ENCODE data around the gene RSPH10B2. TPM values are rescaled to one million over a fixed set of nuclear protein-coding genes. Genes with fewer than 3 reads are reported as not detected.
"Not testable (repeated sequence)": the region's sequence is repeated elsewhere in the genome, so short reads cannot be mapped to it uniquely, and the experiment has no call there.

The RSPH10B2 gene
- total RNA-seq: under 1 TPM; 0.12 to 0.54 (median 0.33) TPM
- 0.41 TPM for total RNA-seq (2013)

- peak in 1 of 3 donors; percentile 33 for ATAC-seq
- H3K9me3 ChIP-seq (ENCODE audit: control insufficient read depth, insufficient read depth, low read length); H3K9me3 Mint-ChIP-seq; H3K4me3 Mint-ChIP-seq; H3K4me3 ChIP-seq (ENCODE audit: low read length); DNase-seq; H3K36me3 Mint-ChIP-seq; H3K36me3 ChIP-seq (ENCODE audit: control insufficient read depth, insufficient read depth, low read length); intact Hi-C loops (cut with micrococcal nuclease); H3K27me3 Mint-ChIP-seq (ENCODE audit: low read depth in 2 of 2); H3K27ac ChIP-seq (ENCODE audit: low read length); H3K27me3 ChIP-seq (ENCODE audit: control insufficient read depth, insufficient read depth, low read length); H3K27ac Mint-ChIP-seq; H3K4me1 ChIP-seq (ENCODE audit: control insufficient read depth, insufficient read depth, low read length); H3K4me1 Mint-ChIP-seq: not testable (repeated sequence)
- WGBS (ENCODE audit: insufficient coverage): 39% methylated on average over 17 of the region's 38 CpGs
Observed at GRCh38 chr7:6753964-6754363, at the start of gene RSPH10B2. Gene RSPH10B2 (plus strand): TSS chr7:6754103. CDS start chr7:6757678, 3,575 bp downstream.

GRCh38 chr7:6705959-6706665, 47.8 kb upstream of the RSPH10B2 start:
- DNase-seq: peak; percentile 45 to 49

GRCh38 chr7:6706666-6707407, 47.1 kb upstream of the RSPH10B2 start, which contains the start of gene ZNF12:
Gene ZNF12 (minus strand): TSS chr7:6706947. CDS start chr7:6705173, 1,774 bp downstream.
- Mint-ChIP-seq H3K4me3 (peak within 1 kb of the TSS; percentile 94), H3K4me1 (peaks cover 44 to 47% of the 10 kb centered on the region in 2 donors), H3K36me3 (no peaks in the 10 kb centered on the region), H3K9me3 (no peaks in the 10 kb centered on the region), H3K27me3 (ENCODE audit: low read depth in 2 of 2) (peaks cover 16% of the 10 kb centered on the region in 2 donors), H3K27ac (peak within 1 kb of the TSS; percentile 89 to 91)
- TF ChIP-seq CTCF (IDR thresholded peaks at IDR 0.05): no peak
- Histone ChIP-seq H3K27ac (ENCODE audit: low read length) (peak within 1 kb of the TSS; percentile 69), H3K27me3 (ENCODE audit: control insufficient read depth, insufficient read depth, low read length) (no peaks in the 10 kb centered on the region), H3K9me3 (ENCODE audit: control insufficient read depth, insufficient read depth, low read length) (no peaks in the 10 kb centered on the region), H3K4me1 (ENCODE audit: control insufficient read depth, insufficient read depth, low read length) (peaks cover 32% of the 10 kb centered on the region), H3K4me3 (ENCODE audit: low read length) (peak within 1 kb of the TSS; percentile 69), H3K36me3 (ENCODE audit: control insufficient read depth, insufficient read depth, low read length) (peaks cover 13% of the 10 kb centered on the region)
- WGBS (ENCODE audit: insufficient coverage): 2% methylated on average over 65 of the region's 65 CpGs
- DNase-seq (peak; percentile 92 to 98), ATAC-seq (peak; percentile 88 to 93 (median 91))
- intact Hi-C loops (cut with micrococcal nuclease): no loop called here

More at GRCh38 chr7:6705959-6706665, 47.8 kb upstream of the RSPH10B2 start:
- ATAC-seq: peak; percentile 9 to 45 (median 28)
- no peaks in the 10 kb centered on the region for H3K27me3 ChIP-seq (ENCODE audit: control insufficient read depth, insufficient read depth, low read length)
- Mint-ChIP-seq H3K27ac (peak overlapping the region; percentile 89 to 91), H3K4me1 (peaks cover 51 to 54% of the 10 kb centered on the region in 2 donors), H3K27me3 (ENCODE audit: low read depth in 2 of 2) (peaks cover 13 to 16% of the 10 kb centered on the region in 2 donors), H3K36me3 (peaks cover 6% of the 10 kb centered on the region), H3K9me3 (no peaks in the 10 kb centered on the region), H3K4me3 (peak overlapping the region; percentile 94)
- peaks cover 19% of the 10 kb centered on the region for H3K36me3 ChIP-seq (ENCODE audit: control insufficient read depth, insufficient read depth, low read length)
- intact Hi-C loops (cut with micrococcal nuclease): no loop called here
- H3K4me1 ChIP-seq (ENCODE audit: control insufficient read depth, insufficient read depth, low read length): peaks cover 32% of the 10 kb centered on the region
- peak overlapping the region; percentile 69 for H3K27ac ChIP-seq (ENCODE audit: low read length)
- TF ChIP-seq CTCF (IDR thresholded peaks at IDR 0.05): no peak
- no peaks in the 10 kb centered on the region for H3K9me3 ChIP-seq (ENCODE audit: control insufficient read depth, insufficient read depth, low read length)
- under 1% methylated on average over 47 of the region's 47 CpGs for WGBS (ENCODE audit: insufficient coverage)
- H3K4me3 ChIP-seq (ENCODE audit: low read length): peak overlapping the region; percentile 69

GRCh38 chr7:6708304-6708703, 45.6 kb upstream of the RSPH10B2 start:
- H3K9me3 ChIP-seq (ENCODE audit: control insufficient read depth, insufficient read depth, low read length): no peaks in the 10 kb centered on the region
- H3K4me3 ChIP-seq (ENCODE audit: low read length): no peak overlapping the region
- H3K27me3 Mint-ChIP-seq (ENCODE audit: low read depth in 2 of 2): peaks cover 16% of the 10 kb centered on the region in 2 donors
- DNase-seq (no peak), ATAC-seq (no peak)
- TF ChIP-seq CTCF (IDR thresholded peaks at IDR 0.05): no peak
- no peaks in the 10 kb centered on the region for H3K9me3 Mint-ChIP-seq
- H3K4me3 Mint-ChIP-seq: peak overlapping the region; percentile 32
- intact Hi-C loops (cut with micrococcal nuclease): no loop called here
- H3K4me1 Mint-ChIP-seq: peaks cover 31 to 32% of the 10 kb centered on the region in 2 donors
- no peaks in the 10 kb centered on the region for H3K36me3 Mint-ChIP-seq
- no peak overlapping the region for H3K27ac ChIP-seq (ENCODE audit: low read length)
- H3K36me3 ChIP-seq (ENCODE audit: control insufficient read depth, insufficient read depth, low read length): peaks cover 10% of the 10 kb centered on the region
- WGBS (ENCODE audit: insufficient coverage): 100% methylated on average over 3 of the region's 3 CpGs
- H3K4me1 ChIP-seq (ENCODE audit: control insufficient read depth, insufficient read depth, low read length): peaks cover 27% of the 10 kb centered on the region
- no peaks in the 10 kb centered on the region for H3K27me3 ChIP-seq (ENCODE audit: control insufficient read depth, insufficient read depth, low read length)
- peak overlapping the region in 1 of 2 donors; percentile 58 for H3K27ac Mint-ChIP-seq

All from natural killer cell (primary cell).